A549 (cell line): Measurements from ENCODE around the gene STAM. TPM values are rescaled to one million over a fixed set of nuclear protein-coding genes. Genes with fewer than 3 reads are reported as not detected.

Source experiments
- ATAC-seq, 2 experiments: fragments of 200-7000 bp in 1 of 2; fragments of >200 bp in 1 of 2; cut with Nextera tagmentation in 1 of 2; cut with Tn5 transposase in 1 of 2; 3 replicates each; pipeline versions ENCODE4 v1.8.0 to v1.9.1; 2018 to 2020; ENCODE audit warnings: mild to moderate bottlenecking in 1 of 2, moderate library complexity in 1 of 2
- CTCF ChIA-PET: fragments of 300-600 bp; sonication (Branson Sonifier 250); formaldehyde crosslinking; extraction: SDS; loops from one replicate; lab custom pipeline; 2021; ENCODE audit warnings: antibody characterized with exemption, inconsistent platforms; lab: Yijun Ruan, JAX
- POLR2A ChIA-PET: fragments of 350-600 bp; formaldehyde crosslinking; extraction: SDS; loops from one replicate; lab custom pipeline; 2021; ENCODE audit warnings: antibody characterized with exemption, inconsistent platforms; lab: Yijun Ruan, JAX
- DNase-seq, 2 experiments: peaks; one replicate each; pipeline versions ENCODE4 v3.0.0 to v3.0.0-alpha.2; 2011 to 2016; ENCODE audit warnings: low read depth in 1 of 2, low spot score in 1 of 2
- FAIRE-seq: peaks from 2 replicates; lab custom pipeline; 2011; peaks lifted over from hg19 to GRCh38; lab: Jason Lieb, UNC
- H3K27ac ChIP-seq, 2 experiments: fragments of >200 bp; sonication (Bioruptor Twin); formaldehyde crosslinking; 3 replicates each; pipeline ENCODE4 v1.5.1; 2016 to 2017
- H3K4me1 ChIP-seq: fragments of >200 bp; sonication (Bioruptor Twin); formaldehyde crosslinking; 3 replicates; pipeline ENCODE4 v1.6.1; 2016
- H3K4me2 ChIP-seq: fragments of >200 bp; sonication (Bioruptor Twin); formaldehyde crosslinking; 3 replicates; pipeline ENCODE4 v1.6.1; 2016
- H3K4me3 ChIP-seq: fragments of >200 bp; sonication (Bioruptor Twin); formaldehyde crosslinking; 3 replicates; pipeline ENCODE4 v1.5.1; 2016
- H3K9me3 ChIP-seq: fragments of >200 bp; sonication (Bioruptor Twin); formaldehyde crosslinking; 3 replicates; pipeline ENCODE4 v1.6.1; 2016
- ATOH8 ChIP-seq: fragments of 250-450 bp; sonication (Bioruptor Pico); IDR thresholded peaks from 2 replicates; pipeline ENCODE4 v1.5.0; 2020; ENCODE audit warnings: low read depth, mild to moderate bottlenecking, moderate library complexity
- ELK1 ChIP-seq: fragments of 150-350 bp; IDR thresholded peaks from 2 replicates; pipeline ENCODE4 v1.6.1; 2014; ENCODE audit warnings: low read depth, mild to moderate bottlenecking, low read length
- FOSB ChIP-seq: fragments of 250-450 bp; sonication (Bioruptor Pico); IDR thresholded peaks from 2 replicates; pipeline ENCODE4 v1.5.0; 2020; ENCODE audit warnings: mild to moderate bottlenecking, moderate library complexity
- FOXS1 ChIP-seq: fragments of 250-450 bp; sonication (Bioruptor Pico); IDR thresholded peaks from 2 replicates; pipeline ENCODE4 v1.5.0; 2020; ENCODE audit warnings: mild to moderate bottlenecking, moderate library complexity
- HDAC2 ChIP-seq: fragments of 200-600 bp; sonication (generic); IDR thresholded peaks from 2 replicates; pipeline ENCODE4 v1.6.1; 2016
- HMGXB4 ChIP-seq: fragments of 250-450 bp; sonication (Bioruptor Pico); IDR thresholded peaks from 2 replicates; pipeline ENCODE4 v1.5.0; 2021; ENCODE audit warnings: mild to moderate bottlenecking, moderate library complexity, borderline replicate concordance
- JUNB ChIP-seq: fragments of >200 bp; sonication (Bioruptor Twin); formaldehyde crosslinking; IDR thresholded peaks from 2 replicates; pipeline ENCODE4 v1.6.1; 2016
- MAX ChIP-seq: IDR thresholded peaks from 2 replicates; pipeline ENCODE4 v1.6.1; 2012
- POLR2A ChIP-seq: IDR thresholded peaks from 2 replicates; pipeline ENCODE4 v1.6.1; 2012; ENCODE audit warnings: mild to moderate bottlenecking, low read length
- RARB ChIP-seq: fragments of 250-450 bp; sonication (Bioruptor Pico); IDR thresholded peaks from 2 replicates; pipeline ENCODE4 v1.8.0; 2021; ENCODE audit warnings: mild to moderate bottlenecking, moderate library complexity
- RCOR1 ChIP-seq: fragments of 150-350 bp; IDR thresholded peaks from 2 replicates; pipeline ENCODE4 v1.6.1; 2014; ENCODE audit warnings: antibody characterized with exemption, low read length, low read depth
- REST ChIP-seq: fragments of 200-600 bp; sonication (generic); IDR thresholded peaks from 2 replicates; pipeline ENCODE4 v1.6.1; 2016; ENCODE audit warnings: antibody characterized with exemption, mild to moderate bottlenecking, moderate library complexity
- RFX5 ChIP-seq: fragments of 450-650 bp; IDR thresholded peaks from 2 replicates; pipeline ENCODE4 v1.7.1; 2014; ENCODE audit warnings: antibody characterized with exemption, mild to moderate bottlenecking, moderate library complexity
- SREBF2 ChIP-seq: fragments of 450-650 bp; IDR thresholded peaks from 2 replicates; pipeline ENCODE4 v1.6.1; 2014; ENCODE audit warnings: mild to moderate bottlenecking, moderate library complexity
- ZC3H11A ChIP-seq: fragments of 450-650 bp; IDR thresholded peaks from 2 replicates; pipeline ENCODE4 v1.6.1; 2014; ENCODE audit warnings: antibody characterized with exemption, mild to moderate bottlenecking
- ZNF302 ChIP-seq: fragments of 250-450 bp; sonication (Bioruptor Pico); IDR thresholded peaks from 2 replicates; pipeline ENCODE4 v1.9.0; 2021; ENCODE audit warnings: inconsistent platforms, mild to moderate bottlenecking, moderate library complexity
- WGBS: methylation state at CpG from one replicate; pipeline ENCODE4 v1.1.6; 2017; ENCODE audit errors: missing lambda C conversion rate; 5-methylcytosine and 5-hydroxymethylcytosine counted together
- polyA plus RNA-seq, 4 experiments: library from polyadenylated mRNA; depleted of rRNA in 3 of 4; stranded (reverse); fragments of >200 nt; fragmentation: RNase III in 1 of 4; extraction: RNeasy Plus Mini Kit Qiagen cat#74134 plus additional on column Dnase treatment in 1 of 4; gene quantifications; 2 replicates in 3 of 4; 3 replicates in 1 of 4; pipeline ENCODE4 v1.2.3, GENCODE V29; 2011 to 2017

STAM gene
- polyA plus RNA-seq, 2 of the 4 experiments (the other 2 are of a cell fraction): 24.4 to 51.7 TPM

- no peak for TF ChIP-seq REST
These were observed 89.7 kb downstream of the STAM start (continued) for GRCh38 chr10:17733620-17734019.

GRCh38 chr10:17734432-17735080 is 90.6 kb downstream of the STAM start:
- ChIA-PET CTCF (interaction anchor here (0.6 kb wide), 1 partner anchor 115 kb away, joined by 5 read pairs; no protein-coding TSS in a partner anchor), POLR2A (no interaction called here)
- H3K9me3 ChIP-seq: no peaks in the 10 kb centered on the region
- no peak overlapping the region for H3K27ac ChIP-seq
- no peak for TF ChIP-seq ZC3H11A
- TF ChIP-seq RARB: no peak
- no peak for TF ChIP-seq HMGXB4 (CRISPR knock-in tag)
- no peak for TF ChIP-seq RFX5
- no peak for TF ChIP-seq MAX
- no peak for TF ChIP-seq POLR2A
- TF ChIP-seq RCOR1: no peak
- TF ChIP-seq JUNB: no peak
- no peak for TF ChIP-seq SREBF2
- no peak for TF ChIP-seq FOXS1 (CRISPR knock-in tag)
- TF ChIP-seq ZNF302: no peak
- TF ChIP-seq FOSB (CRISPR knock-in tag): no peak
- TF ChIP-seq ELK1: no peak
- no peak for TF ChIP-seq ATOH8 (CRISPR knock-in tag)
- TF ChIP-seq HDAC2: no peak
- WGBS: 95% methylated on average over 9 of the region's 9 CpGs
- ATAC-seq (no peak), FAIRE-seq (no peak), DNase-seq (no peak)
- no peak overlapping the region for H3K4me3 ChIP-seq
- H3K4me2 ChIP-seq: no peak overlapping the region
- H3K4me1 ChIP-seq: 0 out of 3 replicates have a peak, but pooled peaks cover 3% of the 10 kb centered on the region
